ENCODE data around the gene PRSS3.

DNA sequence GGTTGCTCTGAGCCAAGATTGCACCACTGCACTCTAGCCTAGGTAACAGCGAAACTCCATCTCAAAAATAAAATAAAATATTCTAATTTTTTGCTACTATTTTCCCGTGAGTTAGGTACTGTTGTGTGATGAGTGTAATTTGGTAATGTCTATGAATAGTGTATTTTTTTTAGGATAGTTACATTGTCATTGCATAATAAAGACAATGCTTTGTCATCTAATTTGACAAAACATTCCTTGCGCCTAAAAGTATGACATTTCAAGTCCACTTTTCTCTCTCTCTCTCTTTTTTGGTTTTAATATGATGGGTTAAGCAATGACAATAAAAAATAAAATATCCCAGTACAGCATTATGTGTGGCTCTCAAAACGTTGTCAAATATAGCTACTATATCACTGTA is 50.9 kb downstream of the PRSS3 start:
- TF ChIP-seq CTCF (IDR thresholded peaks at IDR 0.05) (no peak), POLR2A (IDR thresholded peaks at IDR 0.05) (no peak)

Measured in breast epithelium (tissue), 3 donors.